AG20443 (cell line): Measurements from ENCODE around the gene MARK3.
"Not testable (repeated sequence)": the region's sequence is repeated elsewhere in the genome, so short reads cannot be mapped to it uniquely, and the experiment has no call there.

Experiments used
- DNase-seq: peaks from one replicate; pipeline ENCODE4 v3.0.0; 2012; ENCODE audit warnings: low spot score, mixed read lengths

MARK3 gene

GRCh38 chr14:103492156-103492925, 107.1 kb downstream of the MARK3 start:
- no peak for DNase-seq

GRCh38 chr14:103495854-103496253, 110.6 kb downstream of the MARK3 start:
- no peak for DNase-seq

- no peak for DNase-seq
Observed at GRCh38 chr14:103496776-103497175, 111.6 kb downstream of the MARK3 start.

- DNase-seq, result no peak
Observed at GRCh38 chr14:103499709-103500108, 114.5 kb downstream of the MARK3 start.

GRCh38 chr14:103500148-103500990, 115.2 kb downstream of the MARK3 start:
- peak; percentile 85 for DNase-seq

GRCh38 chr14:103501041-103501870, 116.0 kb downstream of the MARK3 start:
- DNase-seq, result no peak

- DNase-seq, result no peak
Observed at GRCh38 chr14:103501921-103502669, 116.9 kb downstream of the MARK3 start.

- no peak for DNase-seq
Observed at GRCh38 chr14:103502877-103503276, 117.7 kb downstream of the MARK3 start.

- DNase-seq, result no peak
Observed at GRCh38 chr14:103503296-103503695, 118.1 kb downstream of the MARK3 start.

GRCh38 chr14:103504991-103505565, 119.9 kb downstream of the MARK3 start:
- no peak for DNase-seq

GRCh38 chr14:103507751-103508150, 122.5 kb downstream of the MARK3 start:
- peak; percentile 3 for DNase-seq

- peak; percentile 1 for DNase-seq
Observed at GRCh38 chr14:103508521-103509329, 123.5 kb downstream of the MARK3 start.

- no peak for DNase-seq
Observed at GRCh38 chr14:103509864-103510723, 124.9 kb downstream of the MARK3 start.

- DNase-seq, result no peak
Observed at GRCh38 chr14:103510724-103511693, 125.8 kb downstream of the MARK3 start.

- not testable (repeated sequence) for DNase-seq
Observed at GRCh38 chr14:103512180-103512579, 127.0 kb downstream of the MARK3 start.

GRCh38 chr14:103512701-103513611, 127.7 kb downstream of the MARK3 start:
- peak; percentile 93 for DNase-seq
